HG03457 (cell line): ENCODE measurements around the gene ZFP90.
"Not testable (repeated sequence)": the region's sequence is repeated elsewhere in the genome, so short reads cannot be mapped to it uniquely, and the experiment has no call there.

Experiments
- ATAC-seq: cut with Tn5 transposase; IDR thresholded peaks from one replicate; pipeline ENCODE4 v1.9.1; 2021; ENCODE audit warnings: moderate number of reproducible peaks; ENCODE audit not compliant: unreplicated experiment

ZFP90 gene

GRCh38 chr16:68517606-68518166, 21.4 kb upstream of the ZFP90 start:
- no peak for ATAC-seq

- ATAC-seq, result no peak
These were observed 19.8 kb upstream of the ZFP90 start for GRCh38 chr16:68519225-68519745.

GRCh38 chr16:68520649-68521086, 18.4 kb upstream of the ZFP90 start:
- ATAC-seq, result peak; percentile 82

- ATAC-seq, result no peak
These were observed 14.8 kb upstream of the ZFP90 start for GRCh38 chr16:68524069-68524820.

GRCh38 chr16:68526143-68526781, 12.8 kb upstream of the ZFP90 start:
- ATAC-seq, result no peak

GRCh38 chr16:68526782-68527145, 12.3 kb upstream of the ZFP90 start:
- ATAC-seq, result no peak

- ATAC-seq, result no peak
These were observed 10.9 kb upstream of the ZFP90 start for GRCh38 chr16:68528233-68528632.

- ATAC-seq, result no peak
These were observed 10.3 kb upstream of the ZFP90 start for GRCh38 chr16:68528686-68529379.

GRCh38 chr16:68529608-68529930, 9.5 kb upstream of the ZFP90 start:
- no peak for ATAC-seq

- peak; percentile 61 for ATAC-seq
These were observed 9.0 kb upstream of the ZFP90 start for GRCh38 chr16:68529931-68530701.

GRCh38 chr16:68533937-68534336, 5.2 kb upstream of the ZFP90 start:
- no peak for ATAC-seq

GRCh38 chr16:68535331-68535730, 3.8 kb upstream of the ZFP90 start:
- no peak for ATAC-seq

GRCh38 chr16:68539711-68540239, 684 bp downstream of the ZFP90 start:
- no peak for ATAC-seq

GRCh38 chr16:68548947-68549346, 9.9 kb downstream of the ZFP90 start:
- no peak for ATAC-seq

GRCh38 chr16:68553186-68553585, 14.1 kb downstream of the ZFP90 start:
- no peak for ATAC-seq

- not testable (repeated sequence) for ATAC-seq
These were observed 21.2 kb downstream of the ZFP90 start for GRCh38 chr16:68560341-68560740.

- ATAC-seq, result no peak
These were observed 24.7 kb downstream of the ZFP90 start for GRCh38 chr16:68563631-68564381.

GRCh38 chr16:68564382-68564985, 25.4 kb downstream of the ZFP90 start:
- no peak for ATAC-seq

- ATAC-seq, result no peak
These were observed 35.4 kb downstream of the ZFP90 start for GRCh38 chr16:68574479-68574878.
